Fibroblast of lung (primary cell): ENCODE data around the gene MRPL58.

Experiments
- CTCF ChIP-seq, 2 donors: IDR thresholded peaks in 1 of 2; conservative IDR thresholded peaks in 1 of 2; 1 replicate in 1 of 2; 2 replicates in 1 of 2; pipeline ENCODE4 v1.5.1; 2011 to 2012; ENCODE audit warnings: low read length in 2 of 2, control low read depth in 1 of 2, inconsistent platforms in 1 of 2, low read depth in 1 of 2, mild to moderate bottlenecking in 1 of 2
- EZH2 ChIP-seq: IDR thresholded peaks from 2 replicates; pipeline ENCODE4 v1.5.1; 2012; ENCODE audit warnings: low read length, control low read depth, mild to moderate bottlenecking; ENCODE audit errors: missing control alignments

DNA sequence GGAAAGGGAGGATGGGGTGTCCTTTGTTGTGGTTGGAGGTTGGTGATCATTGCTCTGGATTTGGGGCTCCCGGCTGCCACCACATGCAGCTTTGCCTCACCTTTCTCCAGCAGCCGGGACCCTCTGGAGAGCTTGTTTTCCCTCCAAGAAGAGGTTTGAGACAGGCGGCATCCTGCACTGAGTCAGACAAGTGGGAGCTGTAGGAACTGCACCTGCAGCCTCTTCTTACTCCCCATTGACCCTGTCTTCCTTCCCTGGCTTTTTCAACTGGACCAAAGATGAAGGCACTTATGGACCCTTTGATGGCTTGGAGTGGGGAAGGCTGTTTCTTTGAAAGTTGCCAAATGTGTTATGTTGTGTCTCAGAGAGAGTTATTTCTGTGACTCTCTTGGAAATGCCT, 51.2 kb downstream of the MRPL58 start:
- no peak for TF ChIP-seq EZH2
- TF ChIP-seq CTCF (conservative IDR thresholded peaks at IDR 0.05 in 1 of 2, IDR thresholded peaks at IDR 0.05 in 1 of 2; ENCODE audit: low read depth in 1 of 2, low read length in 2 of 2): no peak
